OCI-LY1 (cell line): ENCODE measurements around the gene RPL27.
"Not testable (repeated sequence)": the region's sequence is repeated elsewhere in the genome, so short reads cannot be mapped to it uniquely, and the experiment has no call there.

ENCODE experiments used
- CTCF ChIP-seq: fragments of 200-600 bp; sonication (generic), shearing (Covaris generic); IDR thresholded peaks from 2 replicates; pipeline ENCODE4 v1.5.1; 2017; ENCODE audit warnings: mild to moderate bottlenecking, antibody characterized with exemption, low read length, moderate library complexity, mixed read lengths
- EZH2 ChIP-seq: fragments of 200-600 bp; sonication (generic), shearing (Covaris generic); IDR thresholded peaks from 2 replicates; pipeline ENCODE4 v1.8.0; 2017; ENCODE audit warnings: borderline replicate concordance, mixed run types, mild to moderate bottlenecking, antibody characterized with exemption, low read length, moderate library complexity, mixed read lengths

GRCh38 chr17:42993913-42994312, 4.3 kb upstream of the RPL27 start:
- not testable (repeated sequence) for TF ChIP-seq EZH2, CTCF
